CD8-positive, alpha-beta memory T cell (primary cell): ENCODE measurements around the gene MMP23B. TPM values are rescaled to one million over a fixed set of nuclear protein-coding genes. Genes with fewer than 3 reads are reported as not detected.
A peak's percentile ranks its signal among the peaks of the same experiment; 100 is the strongest.
"Not testable (repeated sequence)": the region's sequence is repeated elsewhere in the genome, so short reads cannot be mapped to it uniquely, and the experiment has no call there.

ENCODE experiments used
- CTCF ChIA-PET: fragments of 350-600 bp; sonication (Branson Sonifier 250); formaldehyde crosslinking; loops from one replicate; lab custom pipeline; 2021; ENCODE audit warnings: antibody characterized with exemption; lab: Charles Lee
- POLR2A ChIA-PET: fragments of 350-600 bp; sonication (Branson Sonifier 250); formaldehyde crosslinking; loops from one replicate; lab custom pipeline; 2021; ENCODE audit warnings: antibody characterized with exemption; lab: Charles Lee
- DNase-seq, 5 donors: peaks; one replicate each; pipeline versions ENCODE4 v3.0.0 to v3.0.0-alpha.2; 2020 to 2022; ENCODE audit warnings: mixed read lengths in 1 of 5
- H3K27ac ChIP-seq: one replicate; pipeline ENCODE4 v1.7.0; 2013; ENCODE audit warnings: low read depth, mild to moderate bottlenecking, low read length, moderate library complexity
- H3K27me3 ChIP-seq: 2 replicates; pipeline ENCODE4 v1.7.0; 2013; ENCODE audit warnings: low read length, mild to moderate bottlenecking; ENCODE audit not compliant: insufficient read depth, poor library complexity, severe bottlenecking
- H3K36me3 ChIP-seq: 2 replicates; pipeline ENCODE4 v1.7.0; 2013; ENCODE audit warnings: mild to moderate bottlenecking, low read length, moderate library complexity; ENCODE audit not compliant: insufficient read depth
- H3K4me1 ChIP-seq: 2 replicates; pipeline ENCODE4 v1.7.0; 2013; ENCODE audit warnings: mild to moderate bottlenecking, low read length, moderate library complexity; ENCODE audit not compliant: insufficient read depth
- H3K4me3 ChIP-seq: 2 replicates; pipeline ENCODE4 v1.7.0; 2013; ENCODE audit warnings: mild to moderate bottlenecking, low read length
- H3K9me3 ChIP-seq: 2 replicates; pipeline ENCODE4 v1.7.0; 2013; ENCODE audit warnings: mild to moderate bottlenecking, low read length
- H3K27ac Mint-ChIP-seq, 8 donors: one replicate each; pipeline ENCODE4 v1.8.0; 2020 to 2021; ENCODE audit warnings: mixed read lengths in 8 of 8, mild to moderate bottlenecking in 6 of 8, inconsistent platforms in 3 of 8, moderate library complexity in 3 of 8
- H3K27me3 Mint-ChIP-seq, 2 donors: one replicate each; pipeline ENCODE4 v1.8.0; 2020 to 2021; ENCODE audit warnings: mixed read lengths in 2 of 2, mild to moderate bottlenecking in 1 of 2, moderate library complexity in 1 of 2
- H3K36me3 Mint-ChIP-seq, 3 donors: one replicate each; pipeline ENCODE4 v1.8.0; 2020 to 2021; ENCODE audit warnings: mixed read lengths in 3 of 3, inconsistent platforms in 1 of 3, mild to moderate bottlenecking in 1 of 3
- H3K4me1 Mint-ChIP-seq, 3 donors: one replicate each; pipeline ENCODE4 v1.8.0; 2020 to 2021; ENCODE audit warnings: mixed read lengths in 3 of 3, inconsistent platforms in 1 of 3, mild to moderate bottlenecking in 1 of 3
- H3K4me3 Mint-ChIP-seq, 7 donors: one replicate each; pipeline ENCODE4 v1.8.0; 2020 to 2021; ENCODE audit warnings: mixed read lengths in 7 of 7, mild to moderate bottlenecking in 6 of 7, moderate library complexity in 4 of 7, inconsistent platforms in 2 of 7
- H3K9me3 Mint-ChIP-seq, 5 donors: one replicate each; pipeline ENCODE4 v1.8.0; 2020 to 2022; ENCODE audit warnings: mixed read lengths in 5 of 5, mild to moderate bottlenecking in 3 of 5, moderate library complexity in 2 of 5, inconsistent platforms in 1 of 5
- polyA plus RNA-seq: library from polyadenylated mRNA; unstranded; fragments of 300-500 nt; fragmentation: Illumina TruSeq; gene quantifications from one replicate; pipeline ENCODE4 v1.2.3, GENCODE V29; 2021
- total RNA-seq, 2 experiments: library from RNA; stranded (reverse); gene quantifications; one replicate each; pipeline ENCODE4 v1.2.3, GENCODE V29; 2021

Gene MMP23B
- total and polyA plus RNA-seq, 3 experiments from 2014 or later = 2.1 to 3.4 (median 2.9) TPM

DNA sequence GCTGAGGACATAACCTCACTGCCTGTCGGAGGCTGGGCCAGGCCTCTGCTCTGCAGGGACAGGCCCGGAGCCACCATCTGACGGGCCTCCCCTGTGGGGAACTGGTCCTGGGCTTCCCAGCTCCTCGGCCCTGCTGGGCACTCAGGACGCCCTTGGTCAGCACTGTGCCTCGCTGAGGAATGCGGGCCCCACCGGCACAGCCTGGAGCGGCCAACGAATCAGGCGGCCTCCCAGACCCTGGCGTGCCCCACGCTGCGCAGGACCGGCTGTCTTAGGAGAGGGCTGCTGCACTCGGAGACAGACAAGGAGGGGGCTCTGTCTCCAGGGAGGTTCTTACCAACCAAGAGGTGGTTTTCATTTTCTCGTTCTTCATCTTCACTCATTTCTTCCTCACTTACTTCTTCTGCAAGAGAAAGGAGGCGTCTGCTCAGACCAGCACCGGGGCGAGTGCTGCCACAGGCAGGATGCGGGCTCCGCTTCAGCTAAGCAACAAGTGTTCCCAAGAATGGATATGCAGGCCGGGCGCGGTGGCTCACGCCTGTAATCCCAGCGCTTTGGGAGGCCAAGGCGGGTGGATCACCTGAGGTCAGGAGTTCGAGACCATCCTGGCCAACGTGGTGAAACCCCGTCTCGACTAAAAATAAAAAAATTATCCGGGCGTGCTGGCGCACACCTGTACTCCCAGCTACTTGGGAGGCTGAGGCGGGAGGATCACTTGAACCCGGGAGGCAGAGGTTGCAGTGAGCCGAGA, 8.9 kb downstream of the MMP23B start:
- H3K4me1 Mint-ChIP-seq, H3K27ac ChIP-seq, H3K36me3 ChIP-seq, H3K27ac Mint-ChIP-seq, H3K27me3 Mint-ChIP-seq, H3K4me1 ChIP-seq, H3K9me3 Mint-ChIP-seq, DNase-seq, H3K4me3 ChIP-seq, H3K4me3 Mint-ChIP-seq, CTCF ChIA-PET, H3K27me3 ChIP-seq, H3K9me3 ChIP-seq, POLR2A ChIA-PET: not testable (repeated sequence)
- peaks cover 0 to 25% (median 3%) of the 10 kb centered on the region in 3 donors for H3K36me3 Mint-ChIP-seq

DNA sequence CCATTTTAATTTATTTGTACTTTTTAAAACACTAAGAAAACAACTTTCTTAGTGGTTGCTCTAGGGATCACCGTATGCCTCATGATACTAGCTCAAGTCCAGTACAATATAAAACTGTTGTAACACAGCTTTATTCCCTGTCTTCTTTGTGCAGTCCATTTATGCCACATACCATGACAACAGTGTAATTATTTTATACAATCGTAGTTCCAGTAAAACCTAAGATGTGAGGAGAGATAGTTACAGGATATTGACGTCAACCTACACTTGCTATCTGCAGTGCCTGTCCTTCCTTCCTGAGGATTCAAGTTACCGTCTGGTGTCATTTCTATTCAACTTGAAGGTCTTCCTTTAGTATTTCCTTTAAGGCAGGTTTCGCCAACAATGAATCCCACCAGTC, 14.4 kb downstream of the MMP23B start:
- H3K36me3 Mint-ChIP-seq = peaks cover 2 to 45% (median 18%) of the 10 kb centered on the region in 3 donors
- H3K9me3 Mint-ChIP-seq, H3K27ac ChIP-seq, H3K4me3 Mint-ChIP-seq, H3K27me3 Mint-ChIP-seq, H3K27ac Mint-ChIP-seq, CTCF ChIA-PET, H3K27me3 ChIP-seq, H3K36me3 ChIP-seq, POLR2A ChIA-PET, H3K9me3 ChIP-seq, H3K4me1 Mint-ChIP-seq, DNase-seq, H3K4me3 ChIP-seq, H3K4me1 ChIP-seq: not testable (repeated sequence)

DNA sequence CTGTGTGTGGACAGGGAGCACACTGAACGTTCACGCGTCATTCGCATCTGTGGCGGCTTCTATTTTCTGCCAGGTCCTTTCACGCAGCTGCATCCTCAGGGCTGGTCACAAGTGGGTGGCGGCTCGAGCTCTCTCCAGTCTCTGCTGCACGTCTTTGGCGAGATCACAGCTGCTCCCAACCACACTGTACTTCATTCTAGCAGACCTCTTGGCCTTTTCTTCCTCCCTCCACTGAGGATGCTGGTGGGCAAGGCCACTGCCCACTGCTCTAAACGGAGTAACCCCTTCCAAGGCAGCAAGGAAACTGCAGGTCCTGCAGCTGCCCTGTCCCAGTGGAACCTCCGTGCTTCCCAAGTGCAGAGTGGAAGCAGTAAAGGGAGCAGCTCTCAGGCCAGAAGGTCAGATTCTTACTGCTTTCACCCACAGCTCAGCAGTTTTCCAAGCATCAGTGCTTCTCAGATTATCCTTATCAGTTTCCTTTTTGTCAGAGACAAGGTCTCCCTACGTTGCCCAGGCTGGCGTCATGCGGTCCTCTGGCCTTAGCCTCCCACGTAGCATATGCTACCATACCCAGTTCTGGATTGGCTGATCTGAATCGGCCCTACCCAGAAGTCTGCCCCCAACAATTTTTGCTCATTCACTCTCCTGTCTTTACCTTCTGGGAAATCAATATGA, 15.7 kb downstream of the MMP23B start:
- POLR2A ChIA-PET, H3K4me1 ChIP-seq, H3K27me3 ChIP-seq, H3K4me3 ChIP-seq, H3K27ac ChIP-seq, CTCF ChIA-PET, H3K4me1 Mint-ChIP-seq, H3K9me3 ChIP-seq, H3K27me3 Mint-ChIP-seq, DNase-seq, H3K9me3 Mint-ChIP-seq: not testable (repeated sequence)
- H3K36me3 ChIP-seq = peaks cover 21% of the 10 kb centered on the region
- Mint-ChIP-seq H3K36me3 (peaks cover 10 to 58% (median 29%) of the 10 kb centered on the region in 3 donors), H3K27ac (peak overlapping the region in 2 of 8 donors; percentile 18 to 64), H3K4me3 (peak overlapping the region in 1 of 7 donors; percentile 42)

DNA sequence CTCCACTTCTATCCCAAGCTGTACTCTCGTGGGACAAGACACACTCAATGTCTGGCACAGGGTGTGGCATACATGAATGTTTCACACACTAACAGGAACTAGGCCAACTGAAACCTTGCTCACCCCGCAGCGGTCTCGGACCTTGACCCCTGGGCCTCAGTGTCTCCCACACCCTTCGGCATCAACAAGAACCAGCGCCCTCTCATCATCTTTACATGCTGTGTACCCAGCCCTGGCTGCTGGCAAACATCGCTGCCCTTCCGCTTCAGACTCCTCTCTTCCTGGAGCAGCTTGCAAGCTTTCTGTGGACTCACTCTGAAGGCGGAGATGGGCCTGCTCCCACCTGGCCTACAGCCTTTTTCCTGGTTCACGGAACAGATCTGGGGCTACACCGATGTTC, 16.3 kb downstream of the MMP23B start:
- Mint-ChIP-seq H3K27ac (peak overlapping the region in 2 of 8 donors; percentile 18 to 64), H3K36me3 (peaks cover 10 to 62% (median 29%) of the 10 kb centered on the region in 3 donors)
- CTCF ChIA-PET, POLR2A ChIA-PET, H3K9me3 Mint-ChIP-seq, H3K27me3 Mint-ChIP-seq, H3K27me3 ChIP-seq, H3K4me1 Mint-ChIP-seq, H3K9me3 ChIP-seq, H3K4me1 ChIP-seq, H3K27ac ChIP-seq, H3K4me3 ChIP-seq, DNase-seq, H3K4me3 Mint-ChIP-seq: not testable (repeated sequence)
- peaks cover 22% of the 10 kb centered on the region for H3K36me3 ChIP-seq

DNA sequence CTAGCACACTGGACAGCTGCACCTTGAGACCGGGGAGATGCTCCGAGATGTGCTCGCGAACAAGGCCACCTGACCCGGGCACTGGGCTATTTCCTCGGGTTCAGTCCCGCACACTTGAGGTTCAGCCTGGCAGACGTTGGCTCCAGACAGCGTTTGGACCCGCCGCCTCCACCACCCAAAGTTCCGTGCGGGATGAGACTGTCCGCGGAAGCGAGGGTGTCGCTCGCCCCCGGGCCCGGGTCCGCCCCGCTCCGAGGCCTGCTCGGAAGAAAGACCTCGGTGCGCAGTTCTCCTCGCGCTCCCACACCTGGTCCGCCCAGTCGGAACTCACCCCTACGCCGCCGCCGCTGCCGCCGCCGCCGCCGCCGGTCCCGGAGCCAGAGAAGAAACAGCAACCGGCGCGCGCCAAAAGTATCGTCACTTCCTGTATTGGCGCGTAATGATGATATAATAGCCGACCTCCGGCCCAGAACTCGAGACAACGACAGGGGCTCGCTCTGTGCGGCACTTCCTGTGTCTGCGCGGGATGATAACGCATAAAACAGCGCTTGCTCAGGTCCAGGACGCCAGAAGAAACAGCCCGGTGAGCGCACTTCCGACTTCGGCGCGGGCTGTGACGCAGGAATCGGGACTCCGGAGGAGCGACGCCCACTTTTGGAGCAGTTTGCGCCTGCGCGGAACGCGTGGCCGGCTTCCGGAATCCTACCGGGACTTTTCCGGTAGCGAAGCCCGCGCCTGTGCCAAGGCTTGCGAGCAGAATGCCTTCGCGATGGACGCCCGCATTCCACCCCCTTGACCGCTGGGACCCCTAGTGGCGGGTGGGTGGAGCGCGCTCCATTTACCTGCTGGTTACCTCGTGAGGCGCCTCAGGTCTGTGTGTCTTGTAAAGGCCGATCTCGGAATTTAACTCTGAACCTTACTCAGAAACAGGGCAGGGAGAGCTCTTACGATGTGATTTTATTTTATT, 26.9 kb downstream of the MMP23B start, which contains the start of gene CDK11B:
Gene CDK11B (minus strand): TSS at position 422 of the 967 bp plus-strand sequence. CDS start 1,519 bp downstream, outside the sequence.
- H3K9me3 Mint-ChIP-seq, CTCF ChIA-PET: not testable (repeated sequence)

DNA sequence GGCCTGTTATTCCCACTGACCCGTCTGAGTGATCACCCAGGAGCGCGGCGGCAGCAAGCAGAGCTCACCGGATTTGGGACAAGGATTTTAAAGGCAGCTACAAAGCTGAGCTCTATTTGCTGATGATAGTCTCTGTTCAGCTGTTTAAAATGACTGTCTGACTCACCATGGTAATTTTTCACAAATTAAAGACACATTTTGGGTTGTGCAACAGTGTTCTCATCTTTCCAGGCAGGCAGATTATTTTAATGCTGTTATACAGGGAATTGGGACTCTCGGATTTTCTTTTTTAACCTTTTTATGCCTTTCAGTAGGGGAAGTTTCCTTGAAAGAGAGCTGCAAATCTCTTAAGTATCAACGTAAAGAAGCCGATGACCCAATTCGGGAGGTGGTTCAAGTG, 30.4 kb downstream of the MMP23B start:
- peaks cover under 1 to 22% (median 1%) of the 10 kb centered on the region in 3 donors for H3K36me3 Mint-ChIP-seq
- H3K27me3 ChIP-seq, H3K9me3 ChIP-seq, POLR2A ChIA-PET, H3K4me1 ChIP-seq, CTCF ChIA-PET, H3K27ac ChIP-seq, H3K4me3 ChIP-seq, H3K27me3 Mint-ChIP-seq, H3K9me3 Mint-ChIP-seq, DNase-seq, H3K4me3 Mint-ChIP-seq, H3K27ac Mint-ChIP-seq: not testable (repeated sequence)
- H3K4me1 Mint-ChIP-seq = peaks cover 6 to 12% (median 7%) of the 10 kb centered on the region in 3 donors
- H3K36me3 ChIP-seq = peaks cover 11% of the 10 kb centered on the region

More for the DNA sequence above, 26.9 kb downstream of the MMP23B start, which contains the start of gene CDK11B:
- Mint-ChIP-seq H3K4me1 (peaks cover 6 to 13% (median 7%) of the 10 kb centered on the region in 3 donors), H3K4me3 (peak within 1 kb of the TSS; percentile 91 to 99 (median 96)), H3K27ac (peak within 1 kb of the TSS; percentile 91 to 100 (median 100)), H3K36me3 (peaks cover 0 to 29% (median 2%) of the 10 kb centered on the region in 3 donors)
- H3K27me3 Mint-ChIP-seq, H3K9me3 ChIP-seq, H3K4me1 ChIP-seq, POLR2A ChIA-PET, H3K27me3 ChIP-seq: not testable (repeated sequence)
- DNase-seq = peak; percentile 93 to 98 (median 97)
- Histone ChIP-seq H3K4me3 (peak within 1 kb of the TSS; percentile 43), H3K27ac (peak within 1 kb of the TSS; percentile 92), H3K36me3 (peaks cover 19% of the 10 kb centered on the region)

DNA sequence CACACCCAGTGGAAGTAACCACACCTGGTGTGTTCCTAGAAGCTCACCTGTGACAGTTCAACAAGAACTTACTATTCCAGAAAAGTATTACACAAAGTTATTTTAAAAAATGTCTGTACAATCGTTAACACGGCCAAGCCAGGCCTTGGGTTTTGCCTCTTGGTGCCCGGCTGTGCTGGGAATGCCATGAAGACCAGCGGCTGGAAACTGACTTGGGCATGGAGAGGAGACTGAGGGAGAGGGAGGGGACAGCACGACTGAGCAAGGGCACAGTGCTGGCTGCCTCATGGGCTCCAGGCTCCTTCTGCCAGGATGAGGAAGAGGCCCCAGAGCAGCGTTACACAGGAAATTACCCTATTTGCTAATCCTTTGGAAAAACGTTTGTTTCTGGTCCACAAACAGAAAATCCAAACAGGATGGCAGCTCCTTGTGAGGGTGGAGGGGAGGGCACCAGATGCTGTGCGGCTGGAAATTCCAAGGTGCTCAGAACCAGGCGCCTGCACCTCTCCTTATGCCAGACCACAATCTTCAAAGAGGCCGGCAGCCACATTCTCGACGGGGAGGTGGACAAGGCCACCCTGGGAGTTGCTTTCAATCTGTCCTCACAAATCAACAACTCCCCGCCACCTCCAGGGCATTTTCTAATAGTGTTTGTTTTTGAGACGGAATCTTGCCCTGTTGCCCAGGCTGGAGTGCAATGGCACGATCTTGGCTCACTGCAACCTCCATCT, 31.0 kb downstream of the MMP23B start:
- H3K27ac ChIP-seq, H3K9me3 ChIP-seq, H3K4me3 ChIP-seq, H3K9me3 Mint-ChIP-seq, H3K27me3 Mint-ChIP-seq, H3K27me3 ChIP-seq, CTCF ChIA-PET, DNase-seq, H3K4me3 Mint-ChIP-seq, H3K4me1 ChIP-seq, POLR2A ChIA-PET: not testable (repeated sequence)
- Mint-ChIP-seq H3K4me1 (peaks cover 7 to 13% (median 8%) of the 10 kb centered on the region in 3 donors), H3K27ac (peak overlapping the region in 4 of 8 donors; percentile 61 to 83 (median 64)), H3K36me3 (peaks cover 3 to 24% (median 4%) of the 10 kb centered on the region in 3 donors)
- peaks cover 11% of the 10 kb centered on the region for H3K36me3 ChIP-seq
